DND-41 (cell line): ENCODE measurements around the gene ZMIZ1.

Source experiments
- CTCF ChIP-seq: IDR thresholded peaks from 2 replicates; pipeline ENCODE4 v1.5.1; 2012; ENCODE audit warnings: borderline replicate concordance, low read length, moderate library complexity, mild to moderate bottlenecking; ENCODE audit not compliant: poor library complexity, severe bottlenecking; ENCODE audit errors: extremely low read depth
- EZH2 ChIP-seq: IDR thresholded peaks from 3 replicates; pipeline ENCODE4 v1.6.1; 2012; ENCODE audit warnings: borderline replicate concordance, low read depth, mild to moderate bottlenecking, moderate library complexity, low read length, inconsistent platforms; ENCODE audit not compliant: severe bottlenecking

GRCh38 chr10:79029478-79030390, 39.0 kb upstream of the ZMIZ1 start:
- TF ChIP-seq CTCF (no peak), EZH2 (no peak)
